ENCODE data around the gene CXCL11. TPM values are rescaled to one million over a fixed set of nuclear protein-coding genes. Genes with fewer than 3 reads are reported as not detected.
A peak's percentile ranks its signal among the peaks of the same experiment; 100 is the strongest.

CXCL11 gene
- total RNA-seq, 8 experiments from 2014 or later = 0.20 to 3.6 TPM; not detected in 6

- H3K4me3 ChIP-seq = no peak overlapping the region
- H3K4me1 ChIP-seq (replicated peaks in 1 of 2) = peaks cover 0 to 2% of the 10 kb centered on the region in 2 donors
- H3K27ac ChIP-seq = no peak overlapping the region
- in situ Hi-C loops (cut with MboI; ENCODE audit: low pct_unique_long_range_greater_than_20kb in 2 of 9, low sequenced_read_pairs in 9 of 9, unreplicated experiment in 9 of 9) = no loop called here
- no peak for ATAC-seq (replicated peaks in 6 of 8)
- 0 to 88% (median 60%) methylated on average over 1 to 2 of the region's 2 CpGs; no CpG with 5 or more reads in 1 of the 10 experiments for WGBS, 10 experiments
Measured at GRCh38 chr4:76029300-76029699, 6.6 kb downstream of the CXCL11 start.

GRCh38 chr4:76028350-76028765 lies 7.5 kb downstream of the CXCL11 start:
- Histone ChIP-seq H3K4me1 (replicated peaks in 1 of 2) (peaks cover 0 to 2% of the 10 kb centered on the region in 2 donors), H3K4me3 (no peak overlapping the region), H3K27ac (no peak overlapping the region)
- peak in 1 of 8 experiments; percentile 14 for ATAC-seq (replicated peaks in 6 of 8)
- WGBS, 10 experiments = 2 to 96% (median 78%) methylated on average over 2 to 6 of the region's 6 CpGs
- in situ Hi-C loops (cut with MboI; ENCODE audit: low pct_unique_long_range_greater_than_20kb in 2 of 9, low sequenced_read_pairs in 9 of 9, unreplicated experiment in 9 of 9) = no loop called here

GRCh38 chr4:76024065-76024464 lies 11.8 kb downstream of the CXCL11 start:
- H3K4me1 ChIP-seq (replicated peaks in 1 of 2) = peaks cover 0 to 2% of the 10 kb centered on the region in 2 donors
- in situ Hi-C loops (cut with MboI; ENCODE audit: low pct_unique_long_range_greater_than_20kb in 2 of 9, low sequenced_read_pairs in 9 of 9, unreplicated experiment in 9 of 9) = no loop called here
- WGBS, 10 experiments = 51 to 100% (median 90%) methylated on average over 1 to 4 of the region's 4 CpGs; no CpG with 5 or more reads in 1 of the 10 experiments
- ATAC-seq (replicated peaks in 6 of 8) = no peak
- H3K4me3 ChIP-seq = no peak overlapping the region
- no peak overlapping the region for H3K27ac ChIP-seq

GRCh38 chr4:76023389-76023788 lies 12.5 kb downstream of the CXCL11 start, which contains the start of gene CXCL10:
TSS of gene CXCL10 (minus strand) at chr4:76023497. CDS start at chr4:76023431, 66 bp downstream.
- H3K4me1 ChIP-seq (replicated peaks in 1 of 2) = peaks cover 0 to 2% of the 10 kb centered on the region in 2 donors
- ATAC-seq (replicated peaks in 6 of 8) = peak in 2 of 8 experiments; percentile 53 to 70
- H3K4me3 ChIP-seq = no peak within 1 kb of the TSS
- H3K27ac ChIP-seq = no peak within 1 kb of the TSS
- WGBS, 10 experiments = 0 to 83% (median 20%) methylated on average over 1 to 3 of the region's 3 CpGs
- in situ Hi-C loops (cut with MboI; ENCODE audit: low pct_unique_long_range_greater_than_20kb in 2 of 9, low sequenced_read_pairs in 9 of 9, unreplicated experiment in 9 of 9) = no loop called here

- H3K4me1 ChIP-seq (replicated peaks in 1 of 2) = no peaks in the 10 kb centered on the region
- ATAC-seq (replicated peaks in 6 of 8) = no peak
- no peak overlapping the region for H3K4me3 ChIP-seq
- no peak overlapping the region for H3K27ac ChIP-seq
- WGBS, 10 experiments = 45 to 100% (median 90%) methylated on average over 1 to 2 of the region's 2 CpGs; no CpG with 5 or more reads in 3 of the 10 experiments
- in situ Hi-C loops (cut with MboI; ENCODE audit: low pct_unique_long_range_greater_than_20kb in 2 of 9, low sequenced_read_pairs in 9 of 9, unreplicated experiment in 9 of 9) = no loop called here
Measured at GRCh38 chr4:76022677-76023076, 13.2 kb downstream of the CXCL11 start.

GRCh38 chr4:76022031-76022430 lies 13.8 kb downstream of the CXCL11 start:
- H3K4me1 ChIP-seq (replicated peaks in 1 of 2) = no peaks in the 10 kb centered on the region
- in situ Hi-C loops (cut with MboI; ENCODE audit: low pct_unique_long_range_greater_than_20kb in 2 of 9, low sequenced_read_pairs in 9 of 9, unreplicated experiment in 9 of 9) = no loop called here
- ATAC-seq (replicated peaks in 6 of 8) = peak in 2 of 8 experiments; percentile 30 to 53
- H3K27ac ChIP-seq = no peak overlapping the region
- 0 to 88% (median 84%) methylated on average over 1 to 4 of the region's 4 CpGs; no CpG with 5 or more reads in 2 of the 10 experiments for WGBS, 10 experiments
- H3K4me3 ChIP-seq = no peak overlapping the region

GRCh38 chr4:76017056-76017686 lies 18.7 kb downstream of the CXCL11 start:
- in situ Hi-C loops (cut with MboI; ENCODE audit: low pct_unique_long_range_greater_than_20kb in 2 of 9, low sequenced_read_pairs in 9 of 9, unreplicated experiment in 9 of 9) = no loop called here
- ATAC-seq (replicated peaks in 6 of 8) = no peak
- H3K4me1 ChIP-seq (replicated peaks in 1 of 2) = peaks cover 0 to 2% of the 10 kb centered on the region in 2 donors
- 40 to 94% (median 60%) methylated on average over 1 to 2 of the region's 3 CpGs; no CpG with 5 or more reads in 4 of the 10 experiments for WGBS, 10 experiments
- H3K27ac ChIP-seq = no peak overlapping the region
- H3K4me3 ChIP-seq = no peak overlapping the region

GRCh38 chr4:76016393-76016792 lies 19.5 kb downstream of the CXCL11 start:
- in situ Hi-C loops (cut with MboI; ENCODE audit: low pct_unique_long_range_greater_than_20kb in 2 of 9, low sequenced_read_pairs in 9 of 9, unreplicated experiment in 9 of 9) = no loop called here
- H3K27ac ChIP-seq = no peak overlapping the region
- no peak for ATAC-seq (replicated peaks in 6 of 8)
- no peak overlapping the region for H3K4me3 ChIP-seq
- WGBS, 10 experiments = 78 to 100% (median 92%) methylated on average over 1 to 2 of the region's 2 CpGs; no CpG with 5 or more reads in 7 of the 10 experiments
- peaks cover 0 to 9% of the 10 kb centered on the region in 2 donors for H3K4me1 ChIP-seq (replicated peaks in 1 of 2)

- in situ Hi-C loops (cut with MboI; ENCODE audit: low pct_unique_long_range_greater_than_20kb in 2 of 9, low sequenced_read_pairs in 9 of 9, unreplicated experiment in 9 of 9) = no loop called here
- 0 to 63% (median 37%) methylated on average over 1 of the region's 1 CpG; no CpG with 5 or more reads in 2 of the 10 experiments for WGBS, 10 experiments
- no peak for ATAC-seq (replicated peaks in 6 of 8)
- Histone ChIP-seq H3K4me1 (replicated peaks in 1 of 2) (peaks cover 0 to 9% of the 10 kb centered on the region in 2 donors), H3K4me3 (no peak overlapping the region), H3K27ac (no peak overlapping the region)
Measured at GRCh38 chr4:76013540-76013939, 22.3 kb downstream of the CXCL11 start.

GRCh38 chr4:76012388-76012801 lies 23.5 kb downstream of the CXCL11 start:
- peaks cover 0 to 9% of the 10 kb centered on the region in 2 donors for H3K4me1 ChIP-seq (replicated peaks in 1 of 2)
- WGBS, 10 experiments = 22 to 67% (median 38%) methylated on average over 1 of the region's 1 CpG; no CpG with 5 or more reads in 6 of the 10 experiments
- no peak for ATAC-seq (replicated peaks in 6 of 8)
- H3K27ac ChIP-seq = no peak overlapping the region
- no peak overlapping the region for H3K4me3 ChIP-seq
- in situ Hi-C loops (cut with MboI; ENCODE audit: low pct_unique_long_range_greater_than_20kb in 2 of 9, low sequenced_read_pairs in 9 of 9, unreplicated experiment in 9 of 9) = no loop called here

- WGBS, 10 experiments = 0 to 73% (median 35%) methylated on average over 2 to 10 of the region's 13 CpGs; no CpG with 5 or more reads in 1 of the 10 experiments
- peaks cover 0 to 9% of the 10 kb centered on the region in 2 donors for H3K4me1 ChIP-seq (replicated peaks in 1 of 2)
- peak overlapping the region in 1 of 2 donors; percentile 52 for H3K27ac ChIP-seq
- ATAC-seq (replicated peaks in 6 of 8) = peak in 7 of 8 experiments; percentile 34 to 84 (median 43)
- no peak overlapping the region for H3K4me3 ChIP-seq
- in situ Hi-C loops (cut with MboI; ENCODE audit: low pct_unique_long_range_greater_than_20kb in 2 of 9, low sequenced_read_pairs in 9 of 9, unreplicated experiment in 9 of 9) = no loop called here
Measured at GRCh38 chr4:76011700-76012387, 24.0 kb downstream of the CXCL11 start.

GRCh38 chr4:76011018-76011670 lies 24.7 kb downstream of the CXCL11 start:
- ATAC-seq (replicated peaks in 6 of 8) = no peak
- H3K4me3 ChIP-seq = no peak overlapping the region
- WGBS, 10 experiments = 85 to 100% (median 96%) methylated on average over 1 to 23 of the region's 31 CpGs; no CpG with 5 or more reads in 3 of the 10 experiments
- in situ Hi-C loops (cut with MboI; ENCODE audit: low pct_unique_long_range_greater_than_20kb in 2 of 9, low sequenced_read_pairs in 9 of 9, unreplicated experiment in 9 of 9) = no loop called here
- peaks cover 0 to 9% of the 10 kb centered on the region in 2 donors for H3K4me1 ChIP-seq (replicated peaks in 1 of 2)
- H3K27ac ChIP-seq = peak overlapping the region in 1 of 2 donors; percentile 52

- 80 to 100% (median 93%) methylated on average over 1 to 9 of the region's 13 CpGs; no CpG with 5 or more reads in 1 of the 10 experiments for WGBS, 10 experiments
- ATAC-seq (replicated peaks in 6 of 8) = peak in 3 of 8 experiments; percentile 31 to 91 (median 34)
- peaks cover 0 to 9% of the 10 kb centered on the region in 2 donors for H3K4me1 ChIP-seq (replicated peaks in 1 of 2)
- in situ Hi-C loops (cut with MboI; ENCODE audit: low pct_unique_long_range_greater_than_20kb in 2 of 9, low sequenced_read_pairs in 9 of 9, unreplicated experiment in 9 of 9) = no loop called here
- no peak overlapping the region for H3K27ac ChIP-seq
- no peak overlapping the region for H3K4me3 ChIP-seq
Measured at GRCh38 chr4:76010576-76010975, 25.3 kb downstream of the CXCL11 start.

Measured in motor neuron (in vitro differentiated cells).